Stimulated activated CD8-positive, alpha-beta memory T cell treated with anti-CD3 and anti-CD28 coated beads, Interleukin-15, amount 100 ng/mL, for 4 hours (primary cell): ENCODE results near the gene LOXL3.
A peak's percentile ranks its signal among the peaks of the same experiment; 100 is the strongest.

Experiments
- DNase-seq, 2 donors: peaks; one replicate each; pipeline ENCODE4 v3.0.0-alpha.2; 2020; ENCODE audit warnings: low read depth in 2 of 2

LOXL3 gene

GRCh38 chr2:74550231-74550630 is 3.5 kb downstream of the LOXL3 start:
- no peak for DNase-seq

DNA sequence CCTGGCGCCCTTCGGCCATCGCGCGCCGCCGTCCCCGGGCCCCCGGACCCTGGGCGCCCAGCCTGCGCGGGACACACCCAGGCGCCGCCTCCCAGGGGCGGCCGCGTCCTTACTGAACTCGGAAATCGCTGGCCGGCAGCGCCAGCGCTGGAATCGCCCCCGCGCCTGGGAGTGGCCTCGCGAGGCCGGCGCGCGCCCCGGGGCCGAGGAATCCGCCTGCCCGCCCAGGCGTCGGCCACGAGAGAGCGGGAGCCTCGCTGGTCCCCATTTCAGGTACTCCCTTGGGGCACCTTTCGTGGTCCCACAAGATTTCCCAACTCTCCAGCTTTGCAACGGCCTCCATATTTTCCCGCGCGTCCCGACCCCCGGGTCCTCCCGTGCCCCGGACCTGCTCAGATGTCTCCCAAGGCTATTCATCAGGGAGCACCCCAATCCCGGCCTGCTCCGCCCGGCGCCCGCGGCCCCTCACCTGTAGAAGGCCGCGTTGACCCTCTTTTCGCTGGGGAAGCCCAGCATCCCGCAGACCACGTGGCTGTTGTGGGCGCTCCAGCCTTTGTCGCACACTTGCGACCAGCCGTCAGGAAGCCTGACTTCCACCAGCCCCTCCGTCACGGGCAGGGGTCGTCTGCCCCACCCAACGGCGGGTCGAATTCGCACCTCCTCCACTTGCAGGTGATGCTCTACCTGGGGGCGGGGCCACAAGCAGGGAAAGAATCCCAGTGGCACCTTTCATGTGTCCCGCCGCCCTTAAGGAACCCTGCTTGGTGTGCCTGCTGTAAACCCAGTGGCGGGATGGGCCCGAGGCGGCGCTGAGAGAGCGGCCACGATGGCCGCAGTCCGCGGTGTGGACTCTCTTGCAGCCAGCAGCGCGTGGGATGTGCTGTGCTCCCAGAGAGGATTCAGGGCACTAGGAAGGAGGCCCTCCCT is 4.6 kb downstream of the LOXL3 start:
- no peak for DNase-seq

DNA sequence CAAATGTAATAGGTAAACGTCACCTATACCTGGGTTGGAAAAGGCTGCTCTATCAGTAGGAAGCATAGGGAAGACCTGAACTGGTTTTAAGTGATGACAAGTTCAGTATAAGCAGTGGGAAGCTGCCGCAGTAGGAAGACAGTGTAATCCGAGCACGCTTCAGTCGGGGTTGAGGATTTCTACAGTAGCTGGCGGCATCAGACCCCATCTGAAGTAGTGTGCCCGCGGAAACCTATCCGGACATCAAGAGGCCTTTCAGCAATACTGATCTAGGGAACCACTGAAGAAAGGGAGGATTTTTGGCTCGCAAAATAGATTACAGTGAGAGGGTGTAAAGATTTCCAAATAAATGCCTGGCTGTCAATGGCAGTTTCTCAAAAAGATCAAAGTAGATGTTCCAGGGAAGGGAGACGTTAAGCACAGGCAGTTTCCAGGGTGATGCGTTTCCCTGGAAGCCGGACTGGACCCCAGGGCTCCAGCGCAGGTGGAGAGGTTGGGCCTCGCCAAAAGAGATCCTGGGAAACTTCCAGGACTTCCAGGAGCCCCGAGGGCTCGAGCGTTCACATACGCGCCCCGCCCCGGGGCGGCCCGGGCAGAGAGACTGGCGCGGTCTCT is 5.3 kb downstream of the LOXL3 start:
- no peak for DNase-seq

DNA sequence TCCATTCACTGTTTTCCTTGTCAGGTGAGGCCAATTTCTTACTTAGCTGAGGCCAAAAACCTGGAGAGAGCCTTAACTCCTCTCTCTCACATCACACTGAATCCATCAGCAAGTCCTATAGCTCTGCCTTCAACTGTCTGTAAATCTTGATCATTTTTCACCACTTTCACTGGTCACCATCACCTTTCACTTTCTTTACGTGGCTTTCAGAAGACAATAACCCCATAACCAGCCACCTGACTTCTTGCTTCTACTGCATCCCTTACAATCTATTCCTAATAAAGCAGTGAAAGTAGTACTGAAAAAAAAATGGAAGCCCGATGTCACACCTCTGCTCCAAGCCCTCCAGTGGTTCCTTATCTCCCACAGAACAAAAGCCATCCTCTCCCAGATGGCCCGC is 7.7 kb downstream of the LOXL3 start:
- no peak for DNase-seq

- DNase-seq, result no peak
Observed at GRCh38 chr2:74544634-74545033, 9.1 kb downstream of the LOXL3 start.

- DNase-seq, result no peak
Observed at GRCh38 chr2:74542978-74543377, 10.8 kb downstream of the LOXL3 start.

DNA sequence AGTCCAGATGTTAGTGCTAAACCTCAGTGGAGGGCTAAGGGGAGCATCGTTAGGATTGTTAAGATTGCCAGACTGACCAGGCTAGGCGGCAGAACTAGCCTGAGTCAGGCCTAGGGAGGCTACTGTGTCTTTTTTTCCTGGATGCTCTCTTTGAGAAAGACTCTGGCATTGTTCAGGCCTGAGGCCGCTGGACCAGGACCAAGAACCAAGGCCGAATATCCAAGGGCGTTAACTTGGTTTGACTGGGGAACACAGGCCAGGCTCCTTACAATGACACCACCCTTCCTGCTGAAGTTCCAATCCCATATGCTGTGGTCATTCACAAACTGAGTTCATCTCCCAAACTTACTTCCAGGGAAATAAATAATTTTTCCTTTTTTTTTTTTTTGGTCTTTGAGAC is 13.5 kb downstream of the LOXL3 start:
- no peak for DNase-seq

GRCh38 chr2:74538881-74539339 is 14.8 kb downstream of the LOXL3 start:
- no peak for DNase-seq

GRCh38 chr2:74537140-74537539 is 16.6 kb downstream of the LOXL3 start:
- DNase-seq, result no peak

DNA sequence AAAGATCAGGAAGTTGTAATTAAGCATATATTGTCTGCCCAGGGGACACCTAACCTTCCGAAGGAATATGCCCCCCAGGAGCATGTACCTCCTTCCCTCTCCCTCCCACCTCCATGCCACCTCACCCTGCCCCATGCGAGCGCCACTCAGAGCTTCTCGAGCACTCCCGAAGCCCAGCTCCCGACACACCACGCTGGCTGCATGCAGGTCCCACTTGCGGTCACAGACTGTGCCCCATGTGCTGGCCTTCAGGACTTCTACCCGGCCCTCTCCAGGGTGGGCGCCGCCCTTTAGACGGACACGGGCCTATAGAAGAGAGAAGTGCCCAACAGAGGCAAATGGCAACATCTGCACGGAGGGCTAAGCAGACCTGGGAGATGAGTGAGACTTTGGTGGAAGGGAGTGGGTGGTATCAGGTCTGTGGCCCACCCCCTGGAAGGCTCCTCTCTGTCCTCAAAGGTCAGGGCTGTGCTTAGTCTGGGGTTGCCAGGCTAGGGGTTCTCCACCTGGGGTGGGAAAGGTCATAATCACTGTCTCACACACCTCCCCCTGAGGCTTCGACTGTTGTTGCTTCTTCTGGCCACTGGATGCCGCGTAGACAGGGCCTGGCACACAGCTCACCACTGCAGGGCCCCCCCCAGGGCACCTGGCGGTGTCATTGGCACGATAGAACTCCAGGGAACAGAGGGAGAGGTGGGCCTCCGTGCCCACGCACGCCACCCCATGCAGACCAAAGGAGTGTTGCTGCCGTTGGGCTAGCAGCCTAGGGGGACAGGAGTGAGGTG is 17.4 kb downstream of the LOXL3 start:
- no peak for DNase-seq

- DNase-seq, result no peak
Observed at GRCh38 chr2:74535440-74535965, 18.2 kb downstream of the LOXL3 start.

GRCh38 chr2:74534411-74534810 is 19.3 kb downstream of the LOXL3 start:
- no peak for DNase-seq

DNA sequence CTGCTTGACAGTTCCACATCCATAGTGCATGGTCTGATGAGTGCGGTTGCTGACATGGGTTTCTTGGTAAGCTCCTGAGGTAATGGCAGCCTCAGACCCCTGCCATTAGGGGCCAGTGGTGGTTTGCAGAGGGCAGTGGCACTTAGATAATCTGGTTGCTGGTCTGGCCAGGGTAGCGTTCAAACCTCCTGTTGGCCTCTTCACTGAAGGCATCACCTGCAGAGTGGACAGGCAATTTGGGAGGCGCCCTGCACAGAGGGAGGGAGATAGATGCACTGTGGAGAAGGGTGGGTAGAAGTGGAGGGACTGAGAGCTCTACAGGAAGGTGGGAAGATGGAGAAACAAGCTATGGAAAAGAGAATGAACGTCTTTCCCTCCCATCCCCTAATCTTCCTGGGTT is 20.3 kb downstream of the LOXL3 start:
- no peak for DNase-seq

GRCh38 chr2:74532222-74532621 is 21.5 kb downstream of the LOXL3 start:
- DNase-seq, result no peak

- DNase-seq, result no peak
Observed at GRCh38 chr2:74531666-74532065, 22.1 kb downstream of the LOXL3 start.

GRCh38 chr2:74530239-74531187 is 23.2 kb downstream of the LOXL3 start:
- no peak for DNase-seq

DNA sequence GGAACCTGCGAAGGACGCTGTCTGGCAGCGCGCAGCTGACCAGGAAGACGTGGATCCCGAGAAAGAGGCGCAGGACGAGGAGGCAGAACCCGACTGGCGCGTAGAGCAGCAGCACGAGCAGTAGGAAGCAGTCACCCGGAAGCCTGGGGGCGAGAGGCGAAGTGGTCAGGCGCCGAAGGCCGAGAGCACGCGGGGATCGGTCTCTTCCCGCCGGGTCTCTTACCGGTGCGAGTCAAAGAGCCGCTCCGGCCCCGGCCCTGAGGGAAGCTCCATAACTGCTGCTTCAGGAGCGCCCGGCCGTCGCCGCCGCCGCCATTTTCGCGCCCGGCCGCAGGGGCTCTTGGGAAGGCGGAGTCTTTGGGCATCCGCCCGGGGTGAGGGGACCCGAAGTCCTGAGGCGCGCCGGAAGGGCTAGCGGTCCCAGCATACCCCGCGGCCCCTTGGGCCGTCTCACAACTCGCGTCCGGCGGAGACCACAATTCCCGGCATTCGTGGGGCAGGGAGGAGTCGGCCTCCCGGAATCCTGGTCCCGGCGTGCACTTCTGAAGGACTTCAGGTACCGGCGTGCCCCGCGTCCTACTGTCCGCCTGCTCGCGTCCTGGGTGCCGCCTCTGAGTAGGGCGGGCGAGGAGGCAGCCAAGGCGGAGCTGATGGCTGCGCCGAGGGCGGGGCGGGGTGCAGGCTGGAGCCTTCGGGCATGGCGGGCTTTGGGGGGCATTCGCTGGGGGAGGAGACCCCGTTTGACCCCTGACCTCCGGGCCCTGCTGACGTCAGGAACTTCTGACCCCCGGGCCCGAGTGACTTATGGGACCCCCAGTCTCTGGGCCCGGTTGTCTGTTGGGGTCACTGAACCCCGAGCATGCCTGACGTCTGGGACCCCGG is 24.1 kb downstream of the LOXL3 start, which contains the start of the genes AUP1 and HTRA2:
AUP1 (minus strand) TSS at position 350 of the 882 bp plus-strand sequence; CDS start at position 273, 77 bp downstream.
HTRA2 (plus strand) TSS at position 577 of the 882 bp plus-strand sequence; CDS start at position 651, 74 bp downstream.
- peak; percentile 75 to 76 for DNase-seq

DNA sequence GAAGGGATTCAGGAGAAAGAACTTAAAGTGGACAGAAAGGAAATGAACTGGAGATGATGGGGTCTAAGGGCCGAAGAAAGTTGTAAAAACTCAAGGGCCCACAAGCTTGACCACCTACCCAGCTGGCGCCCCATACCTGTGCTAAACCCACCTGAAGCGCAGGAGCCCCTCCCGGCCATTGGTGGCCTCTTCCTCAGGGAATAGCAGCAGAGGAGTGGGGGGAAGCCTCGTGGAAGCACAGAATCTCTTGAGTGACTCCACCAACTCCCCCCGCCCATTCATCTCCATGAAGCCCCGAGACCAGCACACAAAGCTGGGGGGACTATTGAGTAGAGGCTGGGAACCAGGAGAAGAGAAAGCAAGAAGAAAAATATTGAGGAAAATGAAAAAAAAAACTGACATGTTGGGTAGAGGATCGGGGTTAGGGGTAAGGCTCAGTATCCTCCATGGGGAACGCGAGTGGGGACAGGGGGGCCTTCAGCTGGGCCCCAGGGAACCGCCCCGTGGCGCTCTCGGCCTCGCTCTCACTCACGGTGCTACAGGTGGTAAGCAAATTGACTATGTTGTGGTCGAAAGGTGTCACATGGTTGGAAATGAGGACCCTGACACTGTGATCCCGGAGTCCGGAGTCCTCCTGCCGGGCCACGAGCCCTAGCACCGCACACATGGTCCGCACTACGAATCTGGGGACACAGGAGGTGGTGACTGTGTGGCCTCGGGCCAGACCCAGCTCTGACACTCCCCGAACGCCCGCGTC is 25.0 kb downstream of the LOXL3 start:
- DNase-seq, result no peak

- no peak for DNase-seq
Observed at GRCh38 chr2:74527741-74528140, 26.0 kb downstream of the LOXL3 start.
